GM12873 (cell line): Measurements from ENCODE around the gene PMPCA.

ENCODE experiments used
- TF ChIP-seq, protein P1 (sequence below): IDR thresholded peaks from 2 replicates; pipeline ENCODE4 v1.5.1; 2012; ENCODE audit warnings: low read depth, mild to moderate bottlenecking, moderate library complexity, low read length, control low read depth; ENCODE audit not compliant: insufficient read depth; ENCODE audit errors: missing control alignments

Gene PMPCA

GRCh38 chr9:136467766-136468165 lies 57.3 kb downstream of the PMPCA start:
- TF ChIP-seq, protein P1, sequence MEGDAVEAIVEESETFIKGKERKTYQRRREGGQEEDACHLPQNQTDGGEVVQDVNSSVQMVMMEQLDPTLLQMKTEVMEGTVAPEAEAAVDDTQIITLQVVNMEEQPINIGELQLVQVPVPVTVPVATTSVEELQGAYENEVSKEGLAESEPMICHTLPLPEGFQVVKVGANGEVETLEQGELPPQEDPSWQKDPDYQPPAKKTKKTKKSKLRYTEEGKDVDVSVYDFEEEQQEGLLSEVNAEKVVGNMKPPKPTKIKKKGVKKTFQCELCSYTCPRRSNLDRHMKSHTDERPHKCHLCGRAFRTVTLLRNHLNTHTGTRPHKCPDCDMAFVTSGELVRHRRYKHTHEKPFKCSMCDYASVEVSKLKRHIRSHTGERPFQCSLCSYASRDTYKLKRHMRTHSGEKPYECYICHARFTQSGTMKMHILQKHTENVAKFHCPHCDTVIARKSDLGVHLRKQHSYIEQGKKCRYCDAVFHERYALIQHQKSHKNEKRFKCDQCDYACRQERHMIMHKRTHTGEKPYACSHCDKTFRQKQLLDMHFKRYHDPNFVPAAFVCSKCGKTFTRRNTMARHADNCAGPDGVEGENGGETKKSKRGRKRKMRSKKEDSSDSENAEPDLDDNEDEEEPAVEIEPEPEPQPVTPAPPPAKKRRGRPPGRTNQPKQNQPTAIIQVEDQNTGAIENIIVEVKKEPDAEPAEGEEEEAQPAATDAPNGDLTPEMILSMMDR: no peak

GRCh38 chr9:136470356-136470755 lies 59.9 kb downstream of the PMPCA start:
- TF ChIP-seq, protein P1: no peak

GRCh38 chr9:136470792-136471469 lies 60.5 kb downstream of the PMPCA start:
- TF ChIP-seq, protein P1: no peak

DNA sequence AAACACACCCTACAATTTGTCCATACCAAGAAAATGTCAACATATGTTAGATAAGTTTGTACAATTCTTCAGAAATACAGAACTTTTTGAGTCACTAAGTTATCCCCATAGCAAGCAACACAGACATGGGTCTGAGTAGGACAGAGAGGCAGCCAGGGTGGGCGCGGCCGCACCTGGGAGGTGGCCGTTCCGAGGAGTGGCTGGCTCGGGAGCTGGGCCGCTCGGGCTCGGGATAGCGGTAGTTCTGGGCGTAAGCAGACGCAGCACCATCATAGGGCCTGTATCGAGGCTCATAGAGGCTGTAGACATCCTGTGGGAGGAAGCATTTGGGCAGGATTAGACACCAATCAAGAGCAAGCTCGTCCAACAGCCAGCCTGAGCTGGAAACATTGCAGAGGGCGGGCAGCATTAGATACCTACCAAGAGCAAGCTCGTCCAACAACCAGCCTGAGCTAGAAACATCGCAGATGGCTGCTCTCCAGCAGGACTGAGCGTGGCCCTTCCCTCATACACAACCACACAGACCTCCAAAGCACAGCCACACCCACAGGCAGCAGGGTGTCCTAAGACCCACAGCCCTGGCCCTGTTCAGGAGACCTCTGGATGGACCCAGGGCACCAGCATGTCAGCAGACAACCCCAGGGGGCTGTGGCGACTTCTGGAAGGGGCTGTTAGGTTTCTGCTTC lies 61.5 kb downstream of the PMPCA start:
- TF ChIP-seq, protein P1: no peak

- TF ChIP-seq, protein P1: no peak
Measured at GRCh38 chr9:136472640-136473353, 62.3 kb downstream of the PMPCA start.

- TF ChIP-seq, protein P1: no peak
Measured at GRCh38 chr9:136473354-136473721, 62.9 kb downstream of the PMPCA start.
